Prostate gland (tissue), 2 donors: ENCODE results near the gene RFT1.

Experiments
- CTCF ChIP-seq, 4 experiments: fragments of 200-600 bp in 2 of 4; fragments of 450-650 bp in 2 of 4; sonication (generic) in 2 of 4; IDR thresholded peaks; 1 replicate in 3 of 4; 2 replicates in 1 of 4; pipeline ENCODE4 v1.5.1; 2016 to 2019; ENCODE audit warnings: antibody characterized with exemption in 4 of 4, mild to moderate bottlenecking in 2 of 4, moderate library complexity in 2 of 4
- POLR2AphosphoS5 ChIP-seq: sonication (generic); formaldehyde crosslinking; IDR thresholded peaks from one replicate; pipeline ENCODE4 v1.6.1; 2017; ENCODE audit warnings: antibody characterized with exemption

GRCh38 chr3:53150247-53151085, 20.2 kb upstream of the RFT1 start:
- TF ChIP-seq CTCF (IDR thresholded peaks at IDR 0.05): no peak
- TF ChIP-seq POLR2AphosphoS5: peak; percentile 36
